GM12878 (cell line): Measurements from ENCODE around the gene ETF1. TPM values are rescaled to one million over a fixed set of nuclear protein-coding genes. Genes with fewer than 3 reads are reported as not detected.
A peak's percentile ranks its signal among the peaks of the same experiment; 100 is the strongest.

Experiments used
- CBFB ChIP-seq: IDR thresholded peaks from 2 replicates; pipeline ENCODE4 v1.6.1; 2016; ENCODE audit warnings: antibody characterized with exemption, low read depth
- CEBPB ChIP-seq, 2 experiments: fragments of 150-350 bp in 1 of 2; IDR thresholded peaks; 2 replicates each; pipeline ENCODE4 v1.6.1; 2012 to 2014; ENCODE audit warnings: low read depth in 2 of 2, low read length in 2 of 2, borderline replicate concordance in 1 of 2, inconsistent platforms in 1 of 2
- E2F4 ChIP-seq: IDR thresholded peaks from 2 replicates; pipeline ENCODE4 v1.6.1; 2012; ENCODE audit warnings: low read depth, low read length, improper control_type of control experiment
- ELK1 ChIP-seq: IDR thresholded peaks from 2 replicates; pipeline ENCODE4 v1.6.1; 2012; ENCODE audit warnings: low read depth, low read length, improper control_type of control experiment
- GABPA ChIP-seq: IDR thresholded peaks from 2 replicates; pipeline ENCODE4 v1.6.1; 2014; ENCODE audit warnings: antibody characterized with exemption, low read depth, mild to moderate bottlenecking, inconsistent platforms
- GATAD2B ChIP-seq: fragments of 450-650 bp; conservative IDR thresholded peaks from 2 replicates; pipeline ENCODE4 v1.6.1; 2017; ENCODE audit warnings: low read depth, mild to moderate bottlenecking, moderate library complexity
- IKZF2 ChIP-seq, 2 experiments: fragments of 450-650 bp; IDR thresholded peaks; 2 replicates each; pipeline ENCODE4 v1.6.1; 2017; ENCODE audit warnings: mild to moderate bottlenecking in 2 of 2, moderate library complexity in 2 of 2
- MYC ChIP-seq: IDR thresholded peaks from 2 replicates; pipeline ENCODE4 v1.6.1; 2011; ENCODE audit warnings: mild to moderate bottlenecking, low read length, moderate library complexity, inconsistent platforms; ENCODE audit not compliant: insufficient read depth, insufficient replicate concordance, insufficient read length, severe bottlenecking
- NR2C1 ChIP-seq: fragments of 450-650 bp; IDR thresholded peaks from 2 replicates; pipeline ENCODE4 v1.6.1; 2017; ENCODE audit warnings: antibody characterized with exemption, mild to moderate bottlenecking, moderate library complexity
- PML ChIP-seq: IDR thresholded peaks from 2 replicates; pipeline ENCODE4 v1.6.1; 2012; ENCODE audit warnings: low read length, inconsistent platforms
- RAD21 ChIP-seq: IDR thresholded peaks from 2 replicates; pipeline ENCODE4 v1.6.1; 2011; ENCODE audit warnings: mild to moderate bottlenecking, low read depth, low read length, moderate library complexity; ENCODE audit not compliant: insufficient read depth
- RELB ChIP-seq: fragments of 450-650 bp; IDR thresholded peaks from 2 replicates; pipeline ENCODE4 v1.6.1; 2017; ENCODE audit warnings: low read depth, mild to moderate bottlenecking, moderate library complexity
- SMAD1 ChIP-seq: fragments of 450-650 bp; IDR thresholded peaks from 2 replicates; pipeline ENCODE4 v1.6.1; 2018; ENCODE audit warnings: mild to moderate bottlenecking, low read depth; ENCODE audit not compliant: partially characterized antibody
- SMARCA5 ChIP-seq: fragments of 450-650 bp; IDR thresholded peaks from 2 replicates; pipeline ENCODE4 v1.6.1; 2017; ENCODE audit warnings: mild to moderate bottlenecking
- SREBF1 ChIP-seq: IDR thresholded peaks from 2 replicates; pipeline ENCODE4 v1.6.1; 2012; ENCODE audit warnings: mild to moderate bottlenecking, low read length
- SREBF2 ChIP-seq: IDR thresholded peaks from 2 replicates; pipeline ENCODE4 v1.6.1; 2012; ENCODE audit warnings: mild to moderate bottlenecking, low read length
- ZBTB33 ChIP-seq: fragments of 450-650 bp; IDR thresholded peaks from 2 replicates; pipeline ENCODE4 v1.6.1; 2017; ENCODE audit warnings: mild to moderate bottlenecking
- ZNF592 ChIP-seq: fragments of 450-650 bp; IDR thresholded peaks from 2 replicates; pipeline ENCODE4 v1.6.1; 2017; ENCODE audit warnings: mild to moderate bottlenecking, moderate library complexity
- polyA plus RNA-seq, 11 experiments: library from polyadenylated mRNA; depleted of rRNA in 4 of 11; unstranded in 6 of 11; stranded (reverse) in 5 of 11; fragments of >200 nt; fragmentation: Nextera tagmentation in 4 of 11; fragmentation: Illumina TruSeq in 1 of 11; extraction: Ambion mirVana in 4 of 11; extraction: Trizol in 1 of 11; gene quantifications; 1 replicate in 1 of 11; 2 replicates in 10 of 11; pipeline versions ENCODE4 v1.2.1 to v1.2.3, GENCODE V29; 2011 to 2016; ENCODE audit warnings: inconsistent platforms in 2 of 11, missing spikeins in 2 of 11, low read depth in 1 of 11
- total RNA-seq, 4 experiments: library from RNA; depleted of rRNA in 3 of 4; stranded (reverse); fragments of >200 nt in 3 of 4; fragmentation: Illumina TruSeq in 1 of 4; extraction: Trizol in 1 of 4; gene quantifications; 2 replicates each; pipeline versions ENCODE4 v1.2.1 to v1.2.3, GENCODE V29; 2013 to 2021

Gene ETF1
- total and polyA plus RNA-seq, 10 of the 15 experiments (the other 5 are each of a cell fraction or from before 2014, with no cell fraction given), result 29.8 to 145 (median 108) TPM

- peak; percentile 98 for TF ChIP-seq RELB
- TF ChIP-seq CEBPB (IDR thresholded peaks at IDR 0.05; ENCODE audit: borderline replicate concordance in 1 of 2, low read depth in 2 of 2, low read length in 2 of 2), result peak in 1 of 2 experiments; percentile 83; a peak in 1 of 4 replicates
- peak; percentile 45; the same call in 1 of the 2 replicates for TF ChIP-seq PML
- no peak; the same call in 1 of the 2 replicates for TF ChIP-seq GABPA
- TF ChIP-seq SREBF1, result 0 out of 2 replicates have a peak, but pooled peaks have one; percentile 1
- peak; percentile 97 for TF ChIP-seq ZBTB33
- peak; percentile 70; the same call in 1 of the 2 replicates for TF ChIP-seq GATAD2B
- peak; percentile 70; the same call in 1 of the 2 replicates for TF ChIP-seq ELK1
- 0 out of 2 replicates have a peak, but pooled peaks have one; percentile 65 for TF ChIP-seq SMARCA5
- TF ChIP-seq SMAD1, result peak; percentile 73
- peak; percentile 73 to 83 for TF ChIP-seq IKZF2 (IDR thresholded peaks at IDR 0.05)
- TF ChIP-seq RAD21, result no peak
- peak; percentile 94 for TF ChIP-seq MYC
- no peak for TF ChIP-seq SREBF2
- peak; percentile 97 for TF ChIP-seq ZNF592
- no peak; the same call in 1 of the 2 replicates for TF ChIP-seq E2F4
- TF ChIP-seq CBFB, result peak; percentile 94
- peak; percentile 89 for TF ChIP-seq NR2C1
These were observed 32.4 kb upstream of the ETF1 start, which contains the start of gene HSPA9 (continued) for GRCh38 chr5:138575194-138576015.
